ENCODE data around the gene TAS2R38.

DNA sequence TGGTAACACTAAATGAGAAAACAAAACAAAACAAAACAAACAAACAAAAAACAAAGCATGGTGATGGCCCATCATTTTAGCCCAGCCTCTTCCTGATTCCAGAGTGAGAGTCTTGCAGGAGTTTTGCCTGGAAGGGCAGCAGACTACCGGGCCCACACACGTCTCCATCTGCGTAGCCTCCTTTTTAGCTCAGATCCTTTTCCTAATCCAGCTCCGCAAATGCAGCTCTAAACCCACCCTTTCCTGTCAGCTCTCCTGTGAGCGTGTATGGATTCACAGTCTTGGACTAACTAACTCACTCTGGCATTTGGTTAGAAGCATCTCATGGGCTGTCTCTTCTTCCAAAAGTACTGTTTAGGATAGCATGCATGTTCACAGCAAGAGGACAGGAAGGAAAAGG is 43.4 kb downstream of the TAS2R38 start:
- TF ChIP-seq POLR2AphosphoS5 (IDR thresholded peaks at IDR 0.05): no peak
- no peak for TF ChIP-seq POLR2A (IDR thresholded peaks at IDR 0.05)

Data from gastroesophageal sphincter (tissue), 2 donors.